Keratinocyte (primary cell): ENCODE data around the gene NMRK2.

ENCODE experiments used
- CTCF ChIP-seq, 3 experiments: IDR thresholded peaks in 1 of 3; conservative IDR thresholded peaks in 1 of 3; optimal IDR thresholded peaks in 1 of 3; 2 replicates in 2 of 3; 3 replicates in 1 of 3; pipeline versions ENCODE3 to v1.5.1; 2011; ENCODE audit warnings: low read length in 3 of 3, mild to moderate bottlenecking in 3 of 3, moderate library complexity in 2 of 3, control low read depth in 1 of 3, inconsistent platforms in 1 of 3; ENCODE audit not compliant: insufficient read depth in 2 of 3; ENCODE audit errors: extremely low read depth in 1 of 3
- EZH2 ChIP-seq: IDR thresholded peaks from one replicate; pipeline ENCODE4 v1.6.1; 2012; ENCODE audit warnings: inconsistent platforms, mild to moderate bottlenecking, low read length, moderate library complexity

GRCh38 chr19:3932931-3933810 is at the start of gene NMRK2:
- TF ChIP-seq EZH2 (peak; percentile 38), CTCF (optimal IDR thresholded peaks at IDR 0.05 in 1 of 3, IDR thresholded peaks at IDR 0.05 in 1 of 3, conservative IDR thresholded peaks at IDR 0.05 in 1 of 3; ENCODE audit: extremely low read depth in 1 of 3, insufficient read depth in 2 of 3, low read length in 3 of 3) (no peak)
